DND-41 (cell line): ENCODE measurements around the gene PROSER1.

Experiments
- EZH2 ChIP-seq: IDR thresholded peaks from 3 replicates; pipeline ENCODE4 v1.6.1; 2012; ENCODE audit warnings: borderline replicate concordance, low read depth, mild to moderate bottlenecking, moderate library complexity, low read length, inconsistent platforms; ENCODE audit not compliant: severe bottlenecking
- TF ChIP-seq, protein P1 (sequence below): IDR thresholded peaks from 2 replicates; pipeline ENCODE4 v1.5.1; 2012; ENCODE audit warnings: borderline replicate concordance, low read length, moderate library complexity, mild to moderate bottlenecking; ENCODE audit not compliant: poor library complexity, severe bottlenecking; ENCODE audit errors: extremely low read depth

DNA sequence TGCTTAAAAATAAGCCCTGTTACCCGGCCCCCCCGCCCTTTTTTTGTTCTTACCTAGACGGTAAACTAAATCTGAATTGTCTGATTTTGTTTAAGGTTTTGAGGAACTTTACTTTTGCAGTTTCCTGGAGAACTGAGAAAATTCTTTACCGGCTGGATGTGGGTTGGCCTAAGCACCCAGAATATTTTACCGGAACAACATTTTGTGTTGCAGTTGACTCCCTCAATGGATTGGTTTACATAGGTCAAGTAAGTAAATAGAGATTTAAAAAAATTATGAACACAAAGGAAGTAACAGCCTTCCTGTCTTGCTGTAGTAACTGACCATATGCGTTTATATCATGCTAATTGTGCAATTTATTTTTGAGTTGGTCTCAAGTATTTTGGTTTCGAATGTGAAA is 1.2 kb upstream of the PROSER1 start:
- TF ChIP-seq, protein P1, sequence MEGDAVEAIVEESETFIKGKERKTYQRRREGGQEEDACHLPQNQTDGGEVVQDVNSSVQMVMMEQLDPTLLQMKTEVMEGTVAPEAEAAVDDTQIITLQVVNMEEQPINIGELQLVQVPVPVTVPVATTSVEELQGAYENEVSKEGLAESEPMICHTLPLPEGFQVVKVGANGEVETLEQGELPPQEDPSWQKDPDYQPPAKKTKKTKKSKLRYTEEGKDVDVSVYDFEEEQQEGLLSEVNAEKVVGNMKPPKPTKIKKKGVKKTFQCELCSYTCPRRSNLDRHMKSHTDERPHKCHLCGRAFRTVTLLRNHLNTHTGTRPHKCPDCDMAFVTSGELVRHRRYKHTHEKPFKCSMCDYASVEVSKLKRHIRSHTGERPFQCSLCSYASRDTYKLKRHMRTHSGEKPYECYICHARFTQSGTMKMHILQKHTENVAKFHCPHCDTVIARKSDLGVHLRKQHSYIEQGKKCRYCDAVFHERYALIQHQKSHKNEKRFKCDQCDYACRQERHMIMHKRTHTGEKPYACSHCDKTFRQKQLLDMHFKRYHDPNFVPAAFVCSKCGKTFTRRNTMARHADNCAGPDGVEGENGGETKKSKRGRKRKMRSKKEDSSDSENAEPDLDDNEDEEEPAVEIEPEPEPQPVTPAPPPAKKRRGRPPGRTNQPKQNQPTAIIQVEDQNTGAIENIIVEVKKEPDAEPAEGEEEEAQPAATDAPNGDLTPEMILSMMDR = no peak
- no peak for TF ChIP-seq EZH2
